Activated naive CD4-positive, alpha-beta T cell treated with anti-CD3 and anti-CD28 coated beads for 36 hours (primary cell): ENCODE results near the gene MRGPRF. TPM values are rescaled to one million over a fixed set of nuclear protein-coding genes. Genes with fewer than 3 reads are reported as not detected.
A peak's percentile ranks its signal among the peaks of the same experiment; 100 is the strongest.
"Not testable (repeated sequence)": the region's sequence is repeated elsewhere in the genome, so short reads cannot be mapped to it uniquely, and the experiment has no call there.

Experiments used
- CTCF ChIA-PET: fragments of 350-600 bp; sonication (Branson Sonifier 250); formaldehyde crosslinking; loops from one replicate; lab custom pipeline; 2021; ENCODE audit warnings: antibody characterized with exemption; lab: Charles Lee
- DNase-seq: peaks from one replicate; pipeline ENCODE4 v3.0.0-alpha.2; 2020
- H3K27ac Mint-ChIP-seq: one replicate; pipeline ENCODE4 v1.8.0; 2021; ENCODE audit warnings: mild to moderate bottlenecking, mixed read lengths
- H3K27me3 Mint-ChIP-seq: one replicate; pipeline ENCODE4 v1.8.0; 2021; ENCODE audit warnings: low read depth, mixed read lengths
- H3K36me3 Mint-ChIP-seq: one replicate; pipeline ENCODE4 v1.8.0; 2021; ENCODE audit warnings: low read depth, mixed read lengths
- H3K4me1 Mint-ChIP-seq: one replicate; pipeline ENCODE4 v1.8.0; 2021; ENCODE audit warnings: low read depth, mixed read lengths
- H3K4me3 Mint-ChIP-seq: one replicate; pipeline ENCODE4 v1.8.0; 2021; ENCODE audit warnings: mild to moderate bottlenecking, moderate library complexity, mixed read lengths
- H3K9me3 Mint-ChIP-seq: one replicate; pipeline ENCODE4 v1.8.0; 2021; ENCODE audit warnings: mixed read lengths
- intact Hi-C: fragments of 100-400 bp; cut with micrococcal nuclease; formaldehyde crosslinking; loops from one replicate; pipeline ENCODE4 v1.15.1; 2023
- total RNA-seq, 2 experiments: library from RNA; stranded (reverse); gene quantifications; one replicate each; pipeline ENCODE4 v1.2.3, GENCODE V29; 2021

Gene MRGPRF
- total RNA-seq, 2 experiments from 2014 or later = not detected

- Mint-ChIP-seq H3K27me3 (no peaks in the 10 kb centered on the region), H3K4me3 (no peak overlapping the region), H3K9me3 (peaks cover 5% of the 10 kb centered on the region), H3K36me3 (no peaks in the 10 kb centered on the region), H3K4me1 (no peaks in the 10 kb centered on the region), H3K27ac (no peak overlapping the region)
- intact Hi-C loops = no loop called here
- CTCF ChIA-PET = no interaction called here
- no peak for DNase-seq
Observed at GRCh38 chr11:68978931-68979594, 34.0 kb downstream of the MRGPRF start.

- CTCF ChIA-PET = no interaction called here
- H3K4me1 Mint-ChIP-seq = no peaks in the 10 kb centered on the region
- intact Hi-C loops = no loop called here
- H3K4me3 Mint-ChIP-seq = no peak overlapping the region
- DNase-seq = no peak
- no peaks in the 10 kb centered on the region for H3K36me3 Mint-ChIP-seq
- H3K9me3 Mint-ChIP-seq = peaks cover 5% of the 10 kb centered on the region
- no peak overlapping the region for H3K27ac Mint-ChIP-seq
- no peaks in the 10 kb centered on the region for H3K27me3 Mint-ChIP-seq
Observed at GRCh38 chr11:68978626-68978930, 34.5 kb downstream of the MRGPRF start.

- intact Hi-C loops = no loop called here
- Mint-ChIP-seq H3K4me3 (no peak overlapping the region), H3K27me3 (no peaks in the 10 kb centered on the region), H3K36me3 (no peaks in the 10 kb centered on the region), H3K4me1 (no peaks in the 10 kb centered on the region), H3K27ac (no peak overlapping the region), H3K9me3 (peaks cover 5% of the 10 kb centered on the region)
- CTCF ChIA-PET = no interaction called here
- no peak for DNase-seq
Observed at GRCh38 chr11:68977781-68978625, 35.0 kb downstream of the MRGPRF start.

- Mint-ChIP-seq H3K4me1 (no peaks in the 10 kb centered on the region), H3K4me3 (no peak overlapping the region), H3K36me3 (no peaks in the 10 kb centered on the region), H3K9me3 (no peaks in the 10 kb centered on the region), H3K27ac (no peak overlapping the region), H3K27me3 (no peaks in the 10 kb centered on the region)
- intact Hi-C loops = no loop called here
- CTCF ChIA-PET = no interaction called here
- no peak for DNase-seq
Observed at GRCh38 chr11:68976563-68976962, 36.5 kb downstream of the MRGPRF start.

- Mint-ChIP-seq H3K4me3 (no peak overlapping the region), H3K27ac (no peak overlapping the region), H3K36me3 (no peaks in the 10 kb centered on the region), H3K27me3 (no peaks in the 10 kb centered on the region), H3K4me1 (no peaks in the 10 kb centered on the region), H3K9me3 (no peaks in the 10 kb centered on the region)
- CTCF ChIA-PET = no interaction called here
- DNase-seq = no peak
- intact Hi-C loops = no loop called here
Observed at GRCh38 chr11:68976095-68976494, 37.0 kb downstream of the MRGPRF start.

GRCh38 chr11:68974421-68975194 lies 38.4 kb downstream of the MRGPRF start:
- peak; percentile 18 for DNase-seq
- no peak overlapping the region for H3K4me3 Mint-ChIP-seq
- H3K4me1 Mint-ChIP-seq = no peaks in the 10 kb centered on the region
- H3K27me3 Mint-ChIP-seq = peaks cover 1% of the 10 kb centered on the region
- intact Hi-C loops = no loop called here
- H3K9me3 Mint-ChIP-seq = no peaks in the 10 kb centered on the region
- no peak overlapping the region for H3K27ac Mint-ChIP-seq
- CTCF ChIA-PET = no interaction called here
- no peaks in the 10 kb centered on the region for H3K36me3 Mint-ChIP-seq

GRCh38 chr11:68973706-68974105 lies 39.3 kb downstream of the MRGPRF start:
- H3K36me3 Mint-ChIP-seq, intact Hi-C loops, H3K27me3 Mint-ChIP-seq, H3K4me1 Mint-ChIP-seq, H3K27ac Mint-ChIP-seq, H3K4me3 Mint-ChIP-seq, CTCF ChIA-PET, DNase-seq, H3K9me3 Mint-ChIP-seq: not testable (repeated sequence)

- H3K9me3 Mint-ChIP-seq = no peaks in the 10 kb centered on the region
- no peaks in the 10 kb centered on the region for H3K4me1 Mint-ChIP-seq
- intact Hi-C loops = no loop called here
- CTCF ChIA-PET = no interaction called here
- peaks cover 1% of the 10 kb centered on the region for H3K27me3 Mint-ChIP-seq
- no peak for DNase-seq
- no peak overlapping the region for H3K4me3 Mint-ChIP-seq
- H3K36me3 Mint-ChIP-seq = no peaks in the 10 kb centered on the region
- no peak overlapping the region for H3K27ac Mint-ChIP-seq
Observed at GRCh38 chr11:68973219-68973618, 39.8 kb downstream of the MRGPRF start.

GRCh38 chr11:68970921-68971636 lies 42.0 kb downstream of the MRGPRF start:
- no peaks in the 10 kb centered on the region for H3K9me3 Mint-ChIP-seq
- no peak overlapping the region for H3K4me3 Mint-ChIP-seq
- H3K27me3 Mint-ChIP-seq = peaks cover 1% of the 10 kb centered on the region
- no peak overlapping the region for H3K27ac Mint-ChIP-seq
- intact Hi-C loops = no loop called here
- H3K36me3 Mint-ChIP-seq = no peaks in the 10 kb centered on the region
- CTCF ChIA-PET = interaction anchor here (0.6 kb wide), 1 partner anchor 99 kb away, joined by 4 read pairs; no protein-coding TSS in a partner anchor
- DNase-seq = no peak
- peaks cover 2% of the 10 kb centered on the region for H3K4me1 Mint-ChIP-seq

GRCh38 chr11:68969386-68969785 lies 43.7 kb downstream of the MRGPRF start:
- no peaks in the 10 kb centered on the region for H3K9me3 Mint-ChIP-seq
- peaks cover 1% of the 10 kb centered on the region for H3K27me3 Mint-ChIP-seq
- H3K27ac Mint-ChIP-seq = no peak overlapping the region
- H3K4me1 Mint-ChIP-seq = peaks cover 7% of the 10 kb centered on the region
- no peak for DNase-seq
- CTCF ChIA-PET = no interaction called here
- intact Hi-C loops = no loop called here
- H3K36me3 Mint-ChIP-seq = no peaks in the 10 kb centered on the region
- H3K4me3 Mint-ChIP-seq = no peak overlapping the region

- no peak for DNase-seq
- peaks cover 11% of the 10 kb centered on the region for H3K4me1 Mint-ChIP-seq
- intact Hi-C loops = no loop called here
- H3K27me3 Mint-ChIP-seq = peaks cover 1% of the 10 kb centered on the region
- H3K4me3 Mint-ChIP-seq = no peak overlapping the region
- no peaks in the 10 kb centered on the region for H3K9me3 Mint-ChIP-seq
- CTCF ChIA-PET = no interaction called here
- no peak overlapping the region for H3K27ac Mint-ChIP-seq
- H3K36me3 Mint-ChIP-seq = no peaks in the 10 kb centered on the region
Observed at GRCh38 chr11:68968306-68969250, 44.5 kb downstream of the MRGPRF start.
